Activated CD8-positive, alpha-beta memory T cell treated with anti-CD3 and anti-CD28 coated beads, Interleukin-2, amount 50 U/mL, for 1 hour (primary cell): ENCODE measurements around the gene SLC5A9.
"Not testable (repeated sequence)": the region's sequence is repeated elsewhere in the genome, so short reads cannot be mapped to it uniquely, and the experiment has no call there.

ENCODE experiments used
- DNase-seq: peaks from one replicate; pipeline ENCODE4 v3.0.0-alpha.2; 2020; ENCODE audit errors: extremely low read depth

The SLC5A9 gene

GRCh38 chr1:48214366-48214765 is 8.2 kb upstream of the SLC5A9 start:
- DNase-seq = not testable (repeated sequence)

DNA sequence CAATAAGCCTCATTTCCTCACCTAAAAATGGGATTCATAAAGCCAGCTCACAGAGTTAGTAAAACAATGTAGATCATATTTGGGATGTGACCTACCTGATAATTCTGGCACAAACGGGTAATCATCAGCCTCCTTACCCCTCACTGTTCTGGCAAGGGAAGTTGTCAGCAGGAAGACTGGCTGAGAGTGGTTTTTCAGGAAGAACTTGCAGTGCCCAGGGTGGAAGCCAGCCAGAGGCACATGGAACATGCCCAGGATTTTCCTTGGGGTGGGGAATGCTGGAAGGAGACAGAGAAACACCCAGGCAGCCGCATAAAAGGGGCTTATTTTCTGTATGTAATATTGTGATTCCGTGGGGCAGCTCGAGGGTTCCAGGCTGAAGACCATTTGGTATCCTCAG is 7.7 kb upstream of the SLC5A9 start:
- DNase-seq = no peak

- DNase-seq = no peak
These were observed 7.3 kb upstream of the SLC5A9 start for GRCh38 chr1:48215222-48215621.

DNA sequence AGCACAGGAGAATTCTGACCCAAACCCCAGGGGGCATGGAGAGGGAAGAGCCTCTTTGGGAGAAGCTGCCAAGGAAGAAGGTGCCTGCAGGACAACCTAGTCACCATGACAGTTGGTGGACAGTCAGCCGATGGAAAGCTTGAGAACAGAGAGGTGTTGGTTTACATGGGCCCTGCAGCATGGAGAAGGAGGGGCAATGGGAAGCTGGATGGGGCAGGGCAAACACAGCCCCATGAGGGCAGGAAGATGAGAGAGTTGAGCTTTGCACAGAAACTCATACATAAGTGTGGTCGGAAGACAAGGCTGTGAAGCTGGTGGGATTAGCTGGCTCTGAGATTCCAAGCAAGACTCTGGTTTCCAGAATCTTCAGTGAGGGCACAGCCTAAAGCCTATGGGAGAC is 6.6 kb upstream of the SLC5A9 start:
- DNase-seq = no peak

DNA sequence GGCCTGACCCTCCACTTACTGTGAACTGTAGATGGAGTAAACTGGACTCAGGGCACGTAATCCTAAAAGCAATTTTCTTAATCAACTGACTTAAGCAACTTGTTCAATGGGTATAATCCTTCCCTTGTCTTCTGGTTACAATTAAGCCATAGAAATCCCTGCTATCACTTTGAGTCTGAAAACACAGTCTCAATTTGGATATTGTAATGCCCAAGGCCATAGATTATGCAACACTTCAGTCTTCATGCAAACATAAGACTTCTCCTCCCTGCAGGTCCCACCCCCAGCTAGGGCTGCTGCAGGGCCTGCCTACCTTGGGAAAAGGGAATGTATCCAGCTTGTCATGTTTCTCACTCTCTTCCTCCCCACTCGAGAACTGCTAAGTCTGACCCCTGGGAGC is 6.2 kb upstream of the SLC5A9 start:
- no peak for DNase-seq

GRCh38 chr1:48216941-48217340 is 5.6 kb upstream of the SLC5A9 start:
- DNase-seq = no peak

- no peak for DNase-seq
These were observed 4.7 kb upstream of the SLC5A9 start for GRCh38 chr1:48217856-48218255.

DNA sequence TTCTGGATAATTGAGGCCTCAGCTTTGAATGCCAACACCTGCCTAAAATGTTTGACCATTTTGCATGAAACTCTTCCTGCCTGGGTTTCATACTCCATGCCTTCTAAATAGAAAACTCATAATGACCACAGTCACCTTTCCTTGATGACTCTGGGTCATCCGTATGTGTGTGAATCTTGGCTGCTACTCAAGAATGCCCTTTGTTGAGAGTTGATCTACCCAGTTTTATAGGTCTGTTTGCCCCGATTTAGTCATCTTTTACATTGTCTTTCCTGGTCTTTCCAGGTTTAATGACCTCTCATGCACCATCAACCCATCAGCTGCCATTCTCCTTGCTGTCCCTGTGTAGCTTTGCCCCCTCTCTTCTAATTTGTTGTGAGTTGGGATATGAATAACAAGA is 2.7 kb upstream of the SLC5A9 start:
- no peak for DNase-seq

DNA sequence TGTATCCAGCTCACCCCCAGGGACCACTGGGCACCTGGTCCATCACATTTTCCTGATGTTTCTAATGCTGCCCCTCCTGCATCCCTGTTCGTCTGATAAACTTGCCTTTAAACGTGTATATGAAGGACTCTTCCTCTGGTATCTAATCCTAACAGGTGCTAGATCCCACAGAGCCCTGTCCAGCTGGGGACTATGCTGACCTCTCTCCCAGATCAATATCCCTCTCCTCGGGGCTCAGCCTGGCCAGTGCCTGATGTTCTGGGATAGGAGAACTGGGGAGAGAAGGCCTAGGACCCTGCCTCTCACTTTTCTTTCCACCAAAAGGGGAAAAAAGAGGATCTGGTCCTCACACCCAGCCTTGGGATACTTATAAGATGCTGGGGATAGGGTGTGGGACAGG is 1.4 kb upstream of the SLC5A9 start:
- no peak for DNase-seq

DNA sequence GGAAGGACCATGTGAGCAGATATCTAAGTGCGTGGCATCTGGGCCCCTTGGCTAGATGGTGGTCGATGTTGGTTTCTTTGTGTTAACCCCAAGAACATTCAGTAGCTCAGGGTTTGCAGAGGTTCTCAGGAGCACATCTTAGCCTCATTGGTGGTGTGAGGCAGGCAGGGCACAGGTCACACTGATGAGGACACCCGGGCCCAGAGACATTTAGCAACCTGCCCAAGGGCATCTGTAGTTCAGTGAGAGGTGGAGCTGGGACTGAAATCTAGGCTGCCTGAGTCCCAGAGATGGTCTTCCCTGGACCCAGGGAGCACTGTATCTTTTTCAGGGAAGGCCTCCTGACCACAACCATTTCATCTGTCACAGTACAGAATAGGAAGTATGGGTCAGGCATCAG is 859 bp upstream of the SLC5A9 start:
- no peak for DNase-seq

GRCh38 chr1:48223366-48224240 is 1.1 kb downstream of the SLC5A9 start:
- DNase-seq = no peak

- DNase-seq = no peak
These were observed 2.3 kb downstream of the SLC5A9 start for GRCh38 chr1:48224791-48225190.

DNA sequence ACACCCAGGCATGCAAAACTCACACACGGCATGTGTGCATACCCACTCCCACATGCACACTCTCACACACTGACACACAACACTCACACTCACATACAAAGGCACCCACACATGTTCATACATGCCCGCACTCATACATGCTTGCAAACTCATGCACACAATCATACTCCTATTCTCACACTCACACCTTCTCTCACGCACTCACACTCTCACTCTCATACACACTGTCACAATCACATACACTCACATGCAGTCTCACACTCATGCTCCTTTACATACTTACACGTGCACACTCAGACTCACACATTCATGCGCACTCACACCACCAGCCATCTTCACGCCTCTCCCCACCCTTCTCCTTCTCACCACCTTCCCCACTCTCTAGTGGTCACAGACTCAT is 3.1 kb downstream of the SLC5A9 start:
- no peak for DNase-seq

GRCh38 chr1:48227165-48228013 is 4.9 kb downstream of the SLC5A9 start:
- DNase-seq = no peak

GRCh38 chr1:48228156-48228555 is 5.6 kb downstream of the SLC5A9 start:
- DNase-seq = no peak

DNA sequence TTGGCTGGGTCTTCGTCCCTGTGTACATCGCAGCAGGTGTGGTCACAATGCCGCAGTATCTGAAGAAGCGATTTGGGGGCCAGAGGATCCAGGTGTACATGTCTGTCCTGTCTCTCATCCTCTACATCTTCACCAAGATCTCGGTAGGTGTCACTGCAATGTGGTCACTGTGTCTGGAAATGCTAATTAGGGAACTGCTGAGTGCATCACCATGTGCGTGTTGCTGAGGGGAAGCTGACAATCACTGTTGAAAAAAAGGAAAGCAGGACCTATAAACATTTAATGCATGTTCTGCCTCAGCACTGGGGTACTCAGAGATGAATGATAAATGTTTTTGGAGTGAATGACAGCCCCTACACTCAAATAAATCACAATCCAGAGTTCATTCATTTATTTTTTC is 6.8 kb downstream of the SLC5A9 start:
- no peak for DNase-seq

- no peak for DNase-seq
These were observed 7.7 kb downstream of the SLC5A9 start for GRCh38 chr1:48230236-48230635.

DNA sequence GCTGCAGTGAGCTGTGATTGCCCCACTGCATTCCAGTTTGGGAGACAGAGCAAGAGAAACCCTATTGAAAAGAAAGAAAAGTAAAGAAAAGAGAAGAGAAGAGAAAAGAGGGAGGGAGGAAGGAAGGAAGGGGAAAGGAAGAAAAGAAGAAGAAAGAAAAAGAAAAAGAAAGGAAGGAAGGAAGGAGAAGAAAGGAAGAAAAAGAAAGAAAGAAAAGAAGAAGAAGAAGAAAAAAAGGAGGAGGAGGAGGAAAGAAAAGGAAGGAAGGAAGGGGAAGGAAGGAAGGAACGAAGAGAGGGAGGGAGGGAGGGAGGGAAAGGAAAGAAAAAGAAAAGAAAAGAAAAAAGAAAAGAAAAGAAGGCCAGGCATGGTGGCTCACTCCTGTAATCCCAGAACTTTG is 10.2 kb downstream of the SLC5A9 start:
- DNase-seq = no peak

GRCh38 chr1:48233666-48234485 is 11.4 kb downstream of the SLC5A9 start:
- DNase-seq = no peak

- DNase-seq = no peak
These were observed 13.1 kb downstream of the SLC5A9 start for GRCh38 chr1:48235652-48236051.

- DNase-seq = no peak
These were observed 14.4 kb downstream of the SLC5A9 start for GRCh38 chr1:48236716-48237470.
